ENCODE measurements around the gene KLHL10. TPM values are rescaled to one million over a fixed set of nuclear protein-coding genes. Genes with fewer than 3 reads are reported as not detected.

Gene KLHL10
- total RNA-seq, 2 experiments from 2014 or later, result not detected

GRCh38 chr17:41888332-41888965, 50.8 kb downstream of the KLHL10 start:
- intact Hi-C loops (cut with DNase I, micrococcal nuclease), result no loop called here
- ChIA-PET CTCF (no interaction called here), POLR2A (no interaction called here)
- Histone ChIP-seq H3K4me3 (ENCODE audit: low read length) (no peak overlapping the region), H3K36me3 (ENCODE audit: insufficient read depth, low read length) (peaks cover 92% of the 10 kb centered on the region), H3K27me3 (ENCODE audit: control insufficient read depth in 1 of 2, insufficient read depth in 2 of 2, low read length in 2 of 2) (no peaks in the 10 kb centered on the region), H3K4me1 (ENCODE audit: insufficient read depth, low read length) (no peaks in the 10 kb centered on the region), H3K9me3 (ENCODE audit: control insufficient read depth in 1 of 2, insufficient read depth in 1 of 2, low read length in 2 of 2) (no peaks in the 10 kb centered on the region), H3K27ac (ENCODE audit: low read depth in 1 of 2, low read length in 2 of 2) (no peak overlapping the region)
- Mint-ChIP-seq H3K36me3 (ENCODE audit: low read depth) (peaks cover 76% of the 10 kb centered on the region), H3K27me3 (no peaks in the 10 kb centered on the region), H3K27ac (no peak overlapping the region), H3K9me3 (no peaks in the 10 kb centered on the region), H3K4me1 (ENCODE audit: low read depth) (no peaks in the 10 kb centered on the region), H3K4me3 (no peak overlapping the region)
- DNase-seq (no peak), ATAC-seq (ENCODE audit: poor library complexity) (no peak)
- TF ChIP-seq CTCF (IDR thresholded peaks at IDR 0.05), result no peak

GRCh38 chr17:41891135-41892020, 53.8 kb downstream of the KLHL10 start:
- Mint-ChIP-seq H3K36me3 (ENCODE audit: low read depth) (peaks cover 63% of the 10 kb centered on the region), H3K9me3 (no peaks in the 10 kb centered on the region), H3K27ac (no peak overlapping the region), H3K4me1 (ENCODE audit: low read depth) (no peaks in the 10 kb centered on the region), H3K27me3 (no peaks in the 10 kb centered on the region), H3K4me3 (no peak overlapping the region)
- H3K9me3 ChIP-seq (ENCODE audit: control insufficient read depth in 1 of 2, insufficient read depth in 1 of 2, low read length in 2 of 2), result no peaks in the 10 kb centered on the region
- no peak overlapping the region for H3K27ac ChIP-seq (ENCODE audit: low read depth in 1 of 2, low read length in 2 of 2)
- H3K36me3 ChIP-seq (ENCODE audit: insufficient read depth, low read length), result peaks cover 89% of the 10 kb centered on the region
- no peak for ATAC-seq (ENCODE audit: poor library complexity)
- intact Hi-C loops (cut with DNase I, micrococcal nuclease), result no loop called here
- no peak for DNase-seq
- ChIA-PET POLR2A (no interaction called here), CTCF (no interaction called here)
- TF ChIP-seq CTCF (IDR thresholded peaks at IDR 0.05), result no peak
- H3K4me1 ChIP-seq (ENCODE audit: insufficient read depth, low read length), result no peaks in the 10 kb centered on the region
- no peaks in the 10 kb centered on the region for H3K27me3 ChIP-seq (ENCODE audit: control insufficient read depth in 1 of 2, insufficient read depth in 2 of 2, low read length in 2 of 2)
- H3K4me3 ChIP-seq (ENCODE audit: low read length), result no peak overlapping the region

- no peak for DNase-seq
- ATAC-seq (ENCODE audit: poor library complexity), result no peak
- TF ChIP-seq CTCF (IDR thresholded peaks at IDR 0.05), result no peak
- ChIA-PET CTCF (no interaction called here), POLR2A (no interaction called here)
- no peak overlapping the region for H3K4me3 ChIP-seq (ENCODE audit: low read length)
- no peaks in the 10 kb centered on the region for H3K9me3 ChIP-seq (ENCODE audit: control insufficient read depth in 1 of 2, insufficient read depth in 1 of 2, low read length in 2 of 2)
- H3K9me3 Mint-ChIP-seq, result no peaks in the 10 kb centered on the region
- H3K36me3 ChIP-seq (ENCODE audit: insufficient read depth, low read length), result peaks cover 89% of the 10 kb centered on the region
- no peaks in the 10 kb centered on the region for H3K27me3 Mint-ChIP-seq
- no peaks in the 10 kb centered on the region for H3K4me1 Mint-ChIP-seq (ENCODE audit: low read depth)
- H3K27ac Mint-ChIP-seq, result no peak overlapping the region
- intact Hi-C loops (cut with DNase I, micrococcal nuclease), result no loop called here
- H3K27me3 ChIP-seq (ENCODE audit: control insufficient read depth in 1 of 2, insufficient read depth in 2 of 2, low read length in 2 of 2), result no peaks in the 10 kb centered on the region
- H3K4me3 Mint-ChIP-seq, result no peak overlapping the region
- H3K36me3 Mint-ChIP-seq (ENCODE audit: low read depth), result peaks cover 69% of the 10 kb centered on the region
- no peaks in the 10 kb centered on the region for H3K4me1 ChIP-seq (ENCODE audit: insufficient read depth, low read length)
- H3K27ac ChIP-seq (ENCODE audit: low read depth in 1 of 2, low read length in 2 of 2), result no peak overlapping the region
Observed at GRCh38 chr17:41892021-41892376, 54.4 kb downstream of the KLHL10 start.

All from CD4-positive, alpha-beta T cell (primary cell).